ENCODE data around the gene ANKRD52.
A peak's percentile ranks its signal among the peaks of the same experiment; 100 is the strongest.
"Not testable (repeated sequence)": the region's sequence is repeated elsewhere in the genome, so short reads cannot be mapped to it uniquely, and the experiment has no call there.

Gene ANKRD52

DNA sequence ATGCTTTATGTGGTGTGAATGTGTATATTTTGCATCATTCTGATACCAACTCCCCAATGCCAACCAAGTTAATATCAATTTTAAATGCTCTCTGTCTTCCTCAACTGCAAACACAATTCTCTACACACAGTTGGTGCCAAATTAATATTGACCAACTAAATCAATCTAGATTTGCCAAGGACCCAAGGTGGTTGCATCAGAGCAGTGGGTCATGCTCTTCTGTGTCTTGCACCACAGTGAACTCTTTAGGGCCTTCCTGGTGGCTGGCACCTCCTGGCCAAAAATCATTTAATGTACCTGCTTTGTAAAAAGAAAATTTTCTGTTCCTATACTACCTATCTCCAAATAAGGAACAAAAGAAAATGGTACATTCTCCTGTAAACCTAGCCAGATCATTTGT, 22.7 kb upstream of the ANKRD52 start:
- Histone ChIP-seq H3K27me3 (replicated peaks) (no peaks in the 10 kb centered on the region), H3K4me3 (ENCODE audit: low read depth, low read length) (no peak overlapping the region), H3K27ac (no peak overlapping the region), H3K36me3 (replicated peaks) (peaks cover 79% of the 10 kb centered on the region)
- TF ChIP-seq, protein P1, sequence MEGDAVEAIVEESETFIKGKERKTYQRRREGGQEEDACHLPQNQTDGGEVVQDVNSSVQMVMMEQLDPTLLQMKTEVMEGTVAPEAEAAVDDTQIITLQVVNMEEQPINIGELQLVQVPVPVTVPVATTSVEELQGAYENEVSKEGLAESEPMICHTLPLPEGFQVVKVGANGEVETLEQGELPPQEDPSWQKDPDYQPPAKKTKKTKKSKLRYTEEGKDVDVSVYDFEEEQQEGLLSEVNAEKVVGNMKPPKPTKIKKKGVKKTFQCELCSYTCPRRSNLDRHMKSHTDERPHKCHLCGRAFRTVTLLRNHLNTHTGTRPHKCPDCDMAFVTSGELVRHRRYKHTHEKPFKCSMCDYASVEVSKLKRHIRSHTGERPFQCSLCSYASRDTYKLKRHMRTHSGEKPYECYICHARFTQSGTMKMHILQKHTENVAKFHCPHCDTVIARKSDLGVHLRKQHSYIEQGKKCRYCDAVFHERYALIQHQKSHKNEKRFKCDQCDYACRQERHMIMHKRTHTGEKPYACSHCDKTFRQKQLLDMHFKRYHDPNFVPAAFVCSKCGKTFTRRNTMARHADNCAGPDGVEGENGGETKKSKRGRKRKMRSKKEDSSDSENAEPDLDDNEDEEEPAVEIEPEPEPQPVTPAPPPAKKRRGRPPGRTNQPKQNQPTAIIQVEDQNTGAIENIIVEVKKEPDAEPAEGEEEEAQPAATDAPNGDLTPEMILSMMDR (IDR thresholded peaks at IDR 0.05; ENCODE audit: low read depth, low read length, missing control alignments): no peak
- no peak for DNase-seq
- in situ Hi-C loops (cut with HindIII; ENCODE audit: low pct_ligation_motif_present, low sequenced_read_pairs): no loop called here

DNA sequence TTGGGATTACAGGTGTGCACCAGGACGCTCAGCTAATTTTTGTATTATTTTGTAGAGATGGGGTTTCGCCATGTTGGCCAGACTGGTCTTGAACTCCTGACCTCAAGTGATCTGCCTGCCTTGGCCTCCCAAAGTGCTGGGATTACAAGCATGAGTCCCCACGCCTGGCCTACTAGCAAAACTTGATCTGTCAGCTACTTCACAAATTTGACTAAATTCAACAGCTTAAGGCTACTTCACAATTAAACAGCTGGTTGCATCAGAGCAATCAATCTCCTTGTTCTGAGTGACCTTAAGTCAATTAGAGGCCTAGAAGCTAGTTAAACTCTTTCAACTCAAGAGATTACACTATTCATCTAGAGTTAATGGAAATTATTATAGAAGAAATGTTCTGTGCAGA, 20.7 kb upstream of the ANKRD52 start:
- Histone ChIP-seq H3K36me3 (replicated peaks) (peaks cover 85% of the 10 kb centered on the region), H3K27ac (no peak overlapping the region), H3K27me3 (replicated peaks) (no peaks in the 10 kb centered on the region), H3K4me3 (ENCODE audit: low read depth, low read length) (no peak overlapping the region)
- TF ChIP-seq, protein P1 (IDR thresholded peaks at IDR 0.05; ENCODE audit: low read depth, low read length, missing control alignments): no peak
- in situ Hi-C loops (cut with HindIII; ENCODE audit: low pct_ligation_motif_present, low sequenced_read_pairs): no loop called here
- no peak for DNase-seq

DNA sequence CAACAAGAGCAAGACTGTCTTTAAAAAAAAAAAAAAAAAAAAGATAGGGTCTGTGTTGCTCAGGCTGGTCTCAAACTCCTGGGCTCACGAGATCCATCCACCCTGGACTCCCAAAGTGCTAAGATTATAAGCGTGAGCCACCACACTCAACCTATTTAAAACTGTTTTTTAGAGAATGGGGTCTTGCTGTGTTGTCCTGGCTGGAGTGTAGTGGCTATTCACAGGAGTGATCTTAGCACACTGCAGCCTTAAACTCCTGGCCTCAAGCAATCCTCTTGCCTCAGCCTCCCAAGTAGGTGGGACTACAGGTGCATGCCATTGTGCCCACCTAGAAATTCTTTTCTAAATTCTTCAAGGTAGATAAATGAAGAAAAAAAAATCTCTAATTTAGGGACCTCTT, 16.1 kb upstream of the ANKRD52 start:
- DNase-seq: no peak
- Histone ChIP-seq H3K4me3 (ENCODE audit: low read depth, low read length) (no peak overlapping the region), H3K27me3 (replicated peaks) (no peaks in the 10 kb centered on the region), H3K27ac (no peak overlapping the region), H3K36me3 (replicated peaks) (peaks cover 86% of the 10 kb centered on the region)
- TF ChIP-seq, protein P1 (IDR thresholded peaks at IDR 0.05; ENCODE audit: low read depth, low read length, missing control alignments): no peak
- in situ Hi-C loops (cut with HindIII; ENCODE audit: low pct_ligation_motif_present, low sequenced_read_pairs): no loop called here

DNA sequence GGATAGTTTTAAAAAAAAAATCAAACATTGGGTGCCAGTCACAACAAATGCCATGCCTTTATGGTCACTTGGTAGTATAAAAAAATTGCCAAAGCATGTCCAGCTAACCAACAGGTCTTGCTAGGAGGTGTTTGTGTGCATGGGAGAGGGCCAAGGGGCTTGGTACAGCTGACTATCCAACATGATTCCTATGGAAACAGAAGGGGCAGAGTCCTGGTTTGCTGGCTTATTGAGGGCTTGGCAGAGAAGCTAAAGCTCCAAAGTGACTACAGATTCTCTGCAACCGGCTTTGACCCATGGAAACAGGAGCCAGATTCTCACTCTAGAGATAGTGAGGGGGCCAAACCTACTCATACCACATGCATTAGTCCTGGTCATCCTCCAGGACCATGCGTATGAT, 14.3 kb upstream of the ANKRD52 start:
- H3K27me3 ChIP-seq (replicated peaks); H3K4me3 ChIP-seq (ENCODE audit: low read depth, low read length); H3K27ac ChIP-seq; DNase-seq; in situ Hi-C loops (cut with HindIII; ENCODE audit: low pct_ligation_motif_present, low sequenced_read_pairs): not testable (repeated sequence)
- peaks cover 69% of the 10 kb centered on the region for H3K36me3 ChIP-seq (replicated peaks)

DNA sequence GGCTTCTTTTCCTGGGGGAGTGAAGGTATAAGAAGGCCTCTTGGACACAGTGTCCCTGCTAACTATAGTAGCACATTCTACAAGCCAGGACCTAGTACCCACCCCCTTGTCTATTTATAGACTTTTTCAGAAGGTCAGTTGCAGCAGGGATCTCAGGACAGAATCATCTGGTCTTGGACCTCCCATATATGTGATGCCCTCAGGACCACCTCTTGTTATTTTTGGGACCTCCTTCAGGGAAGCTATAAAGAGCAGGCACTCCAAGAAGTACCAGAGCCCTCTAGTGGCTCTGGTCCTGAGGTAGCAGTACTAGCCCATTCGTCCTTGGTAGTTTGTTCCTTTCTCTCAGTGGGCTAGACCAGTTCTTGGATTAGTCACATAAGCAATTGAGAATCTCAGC, 12.8 kb upstream of the ANKRD52 start:
- TF ChIP-seq, protein P1 (IDR thresholded peaks at IDR 0.05; ENCODE audit: low read depth, low read length, missing control alignments): peak; percentile 71
- in situ Hi-C loops (cut with HindIII; ENCODE audit: low pct_ligation_motif_present, low sequenced_read_pairs): no loop called here
- peaks cover 59% of the 10 kb centered on the region for H3K36me3 ChIP-seq (replicated peaks)
- H3K4me3 ChIP-seq (ENCODE audit: low read depth, low read length): no peak overlapping the region
- no peaks in the 10 kb centered on the region for H3K27me3 ChIP-seq (replicated peaks)
- peak; percentile 18 for DNase-seq
- no peak overlapping the region for H3K27ac ChIP-seq

DNA sequence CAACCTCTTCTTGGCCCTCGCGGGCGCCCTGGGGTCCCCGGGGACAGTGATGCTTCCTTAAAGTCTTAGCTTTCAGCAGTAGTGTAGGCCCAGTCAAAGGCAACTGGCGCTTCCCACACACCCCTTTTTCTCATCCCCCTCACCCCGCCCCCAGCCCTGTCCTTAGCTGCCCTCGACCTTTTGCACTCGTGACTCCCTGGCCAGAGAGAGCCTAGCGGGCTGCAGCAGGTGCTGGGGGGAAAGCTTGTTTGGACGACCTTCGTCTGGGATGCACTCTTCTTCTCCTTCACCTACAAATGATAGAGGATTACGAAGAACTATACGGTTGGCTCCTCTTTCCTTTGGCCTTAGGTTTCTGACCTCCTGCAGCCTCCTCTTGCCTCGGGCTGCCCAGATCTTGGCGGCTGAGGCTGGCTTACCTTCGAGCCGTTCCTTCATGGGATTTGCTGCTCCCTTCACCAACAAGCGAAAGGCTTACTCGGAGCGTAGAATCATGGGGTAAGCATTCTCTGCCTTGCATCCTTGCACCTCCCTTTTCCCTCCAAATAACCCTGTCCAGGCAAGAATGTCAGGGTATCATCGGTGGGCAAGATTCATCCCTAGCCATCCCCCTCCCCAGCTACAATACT, 9.4 kb upstream of the ANKRD52 start:
- H3K27me3 ChIP-seq (replicated peaks): no peaks in the 10 kb centered on the region
- in situ Hi-C loops (cut with HindIII; ENCODE audit: low pct_ligation_motif_present, low sequenced_read_pairs): no loop called here
- no peak for DNase-seq
- TF ChIP-seq, protein P1 (IDR thresholded peaks at IDR 0.05; ENCODE audit: low read depth, low read length, missing control alignments): no peak
- H3K4me3 ChIP-seq (ENCODE audit: low read depth, low read length): peak overlapping the region; percentile 86
- peaks cover 29% of the 10 kb centered on the region for H3K36me3 ChIP-seq (replicated peaks)
- no peak overlapping the region for H3K27ac ChIP-seq
